ENCODE measurements around the gene ITGB2. TPM values are rescaled to one million over a fixed set of nuclear protein-coding genes. Genes with fewer than 3 reads are reported as not detected.

Gene ITGB2
- total and polyA plus RNA-seq, 9 donors: 8.0 to 18.0 (median 13.4) TPM

- 87% methylated on average over 16 of the region's 16 CpGs for WGBS (ENCODE audit: insufficient coverage)
- Histone ChIP-seq H3K9me3 (replicated peaks; ENCODE audit: control insufficient read depth, low read depth, low read length) (no peaks in the 10 kb centered on the region), H3K27ac (ENCODE audit: low read length) (no peak overlapping the region), H3K27me3 (ENCODE audit: control insufficient read depth, insufficient read depth, low read length) (no peaks in the 10 kb centered on the region), H3K4me1 (ENCODE audit: control insufficient read depth, insufficient read depth, low read length) (peaks cover 42% of the 10 kb centered on the region), H3K4me3 (ENCODE audit: low read length) (no peak overlapping the region), H3K36me3 (ENCODE audit: control insufficient read depth, insufficient read depth, low read length) (peaks cover 50% of the 10 kb centered on the region)
- no peak for DNase-seq
These were observed 27.9 kb upstream of the ITGB2 start for GRCh38 chr21:44948426-44949120.

GRCh38 chr21:44947930-44948331, 27.2 kb upstream of the ITGB2 start:
- Histone ChIP-seq H3K36me3 (ENCODE audit: control insufficient read depth, insufficient read depth, low read length) (peaks cover 57% of the 10 kb centered on the region), H3K27ac (ENCODE audit: low read length) (no peak overlapping the region), H3K27me3 (ENCODE audit: control insufficient read depth, insufficient read depth, low read length) (no peaks in the 10 kb centered on the region), H3K4me3 (ENCODE audit: low read length) (no peak overlapping the region), H3K4me1 (ENCODE audit: control insufficient read depth, insufficient read depth, low read length) (peaks cover 36% of the 10 kb centered on the region), H3K9me3 (replicated peaks; ENCODE audit: control insufficient read depth, low read depth, low read length) (no peaks in the 10 kb centered on the region)
- 92% methylated on average over 33 of the region's 33 CpGs for WGBS (ENCODE audit: insufficient coverage)
- DNase-seq: no peak

- peaks cover 57% of the 10 kb centered on the region for H3K36me3 ChIP-seq (ENCODE audit: control insufficient read depth, insufficient read depth, low read length)
- WGBS (ENCODE audit: insufficient coverage): 88% methylated on average over 13 of the region's 22 CpGs
- no peak overlapping the region for H3K27ac ChIP-seq (ENCODE audit: low read length)
- no peak for DNase-seq
- peaks cover 30% of the 10 kb centered on the region for H3K4me1 ChIP-seq (ENCODE audit: control insufficient read depth, insufficient read depth, low read length)
- H3K4me3 ChIP-seq (ENCODE audit: low read length): no peak overlapping the region
- no peaks in the 10 kb centered on the region for H3K9me3 ChIP-seq (replicated peaks; ENCODE audit: control insufficient read depth, low read depth, low read length)
- no peaks in the 10 kb centered on the region for H3K27me3 ChIP-seq (ENCODE audit: control insufficient read depth, insufficient read depth, low read length)
These were observed 26.6 kb upstream of the ITGB2 start for GRCh38 chr21:44947111-44947929.

- no peak overlapping the region for H3K4me3 ChIP-seq (ENCODE audit: low read length)
- 76% methylated on average over 14 of the region's 25 CpGs for WGBS (ENCODE audit: insufficient coverage)
- no peaks in the 10 kb centered on the region for H3K9me3 ChIP-seq (replicated peaks; ENCODE audit: control insufficient read depth, low read depth, low read length)
- peaks cover 61% of the 10 kb centered on the region for H3K36me3 ChIP-seq (ENCODE audit: control insufficient read depth, insufficient read depth, low read length)
- H3K4me1 ChIP-seq (ENCODE audit: control insufficient read depth, insufficient read depth, low read length): peaks cover 27% of the 10 kb centered on the region
- DNase-seq: no peak
- H3K27ac ChIP-seq (ENCODE audit: low read length): no peak overlapping the region
- no peaks in the 10 kb centered on the region for H3K27me3 ChIP-seq (ENCODE audit: control insufficient read depth, insufficient read depth, low read length)
These were observed 25.7 kb upstream of the ITGB2 start for GRCh38 chr21:44946254-44947041.

- no peaks in the 10 kb centered on the region for H3K9me3 ChIP-seq (replicated peaks; ENCODE audit: control insufficient read depth, low read depth, low read length)
- DNase-seq: no peak
- no peaks in the 10 kb centered on the region for H3K27me3 ChIP-seq (ENCODE audit: control insufficient read depth, insufficient read depth, low read length)
- no peak overlapping the region for H3K4me3 ChIP-seq (ENCODE audit: low read length)
- H3K4me1 ChIP-seq (ENCODE audit: control insufficient read depth, insufficient read depth, low read length): peaks cover 18% of the 10 kb centered on the region
- H3K27ac ChIP-seq (ENCODE audit: low read length): no peak overlapping the region
- WGBS (ENCODE audit: insufficient coverage): 93% methylated on average over 10 of the region's 10 CpGs
- H3K36me3 ChIP-seq (ENCODE audit: control insufficient read depth, insufficient read depth, low read length): peaks cover 54% of the 10 kb centered on the region
These were observed 23.9 kb upstream of the ITGB2 start for GRCh38 chr21:44944596-44944995.

- H3K36me3 ChIP-seq (ENCODE audit: control insufficient read depth, insufficient read depth, low read length): peaks cover 51% of the 10 kb centered on the region
These were observed 23.2 kb upstream of the ITGB2 start for GRCh38 chr21:44943686-44944550.

GRCh38 chr21:44943005-44943685, 22.4 kb upstream of the ITGB2 start:
- no peaks in the 10 kb centered on the region for H3K27me3 ChIP-seq (ENCODE audit: control insufficient read depth, insufficient read depth, low read length)
- peaks cover 47% of the 10 kb centered on the region for H3K36me3 ChIP-seq (ENCODE audit: control insufficient read depth, insufficient read depth, low read length)
- DNase-seq: no peak
- no peaks in the 10 kb centered on the region for H3K9me3 ChIP-seq (replicated peaks; ENCODE audit: control insufficient read depth, low read depth, low read length)
- H3K27ac ChIP-seq (ENCODE audit: low read length): no peak overlapping the region
- 83% methylated on average over 12 of the region's 15 CpGs for WGBS (ENCODE audit: insufficient coverage)
- no peak overlapping the region for H3K4me3 ChIP-seq (ENCODE audit: low read length)
- peaks cover 24% of the 10 kb centered on the region for H3K4me1 ChIP-seq (ENCODE audit: control insufficient read depth, insufficient read depth, low read length)

More at GRCh38 chr21:44943686-44944550, 23.2 kb upstream of the ITGB2 start:
- no peak overlapping the region for H3K27ac ChIP-seq (ENCODE audit: low read length)
- H3K9me3 ChIP-seq (replicated peaks; ENCODE audit: control insufficient read depth, low read depth, low read length): no peaks in the 10 kb centered on the region
- DNase-seq: no peak
- no peak overlapping the region for H3K4me3 ChIP-seq (ENCODE audit: low read length)
- no peaks in the 10 kb centered on the region for H3K27me3 ChIP-seq (ENCODE audit: control insufficient read depth, insufficient read depth, low read length)
- 89% methylated on average over 18 of the region's 24 CpGs for WGBS (ENCODE audit: insufficient coverage)
- peaks cover 22% of the 10 kb centered on the region for H3K4me1 ChIP-seq (ENCODE audit: control insufficient read depth, insufficient read depth, low read length)

GRCh38 chr21:44942566-44942965, 21.9 kb upstream of the ITGB2 start:
- no peaks in the 10 kb centered on the region for H3K27me3 ChIP-seq (ENCODE audit: control insufficient read depth, insufficient read depth, low read length)
- no peak overlapping the region for H3K4me3 ChIP-seq (ENCODE audit: low read length)
- WGBS (ENCODE audit: insufficient coverage): 86% methylated on average over 1 of the region's 2 CpGs
- H3K27ac ChIP-seq (ENCODE audit: low read length): no peak overlapping the region
- H3K36me3 ChIP-seq (ENCODE audit: control insufficient read depth, insufficient read depth, low read length): peaks cover 44% of the 10 kb centered on the region
- no peaks in the 10 kb centered on the region for H3K9me3 ChIP-seq (replicated peaks; ENCODE audit: control insufficient read depth, low read depth, low read length)
- H3K4me1 ChIP-seq (ENCODE audit: control insufficient read depth, insufficient read depth, low read length): peaks cover 24% of the 10 kb centered on the region
- DNase-seq: no peak

GRCh38 chr21:44941567-44941966, 20.9 kb upstream of the ITGB2 start:
- H3K4me1 ChIP-seq (ENCODE audit: control insufficient read depth, insufficient read depth, low read length): peaks cover 19% of the 10 kb centered on the region
- H3K27me3 ChIP-seq (ENCODE audit: control insufficient read depth, insufficient read depth, low read length): no peaks in the 10 kb centered on the region
- H3K36me3 ChIP-seq (ENCODE audit: control insufficient read depth, insufficient read depth, low read length): peaks cover 42% of the 10 kb centered on the region
- no peak overlapping the region for H3K4me3 ChIP-seq (ENCODE audit: low read length)
- no peaks in the 10 kb centered on the region for H3K9me3 ChIP-seq (replicated peaks; ENCODE audit: control insufficient read depth, low read depth, low read length)
- H3K27ac ChIP-seq (ENCODE audit: low read length): no peak overlapping the region
- DNase-seq: no peak
- WGBS (ENCODE audit: insufficient coverage): 87% methylated on average over 8 of the region's 8 CpGs

All from muscle of leg (tissue), 11 donors.